Erythroblast (primary cell): ENCODE results near the gene ZMYND11.

Source experiments
- DNase-seq, 2 experiments: peaks; one replicate each; lab custom pipeline; 2025; lab: John Stamatoyannopoulos, UW
- GATA1 ChIP-seq: IDR thresholded peaks from 2 replicates; pipeline ENCODE4 v1.6.1; 2011; ENCODE audit warnings: low read depth, mild to moderate bottlenecking, control low read depth, low read length, moderate library complexity
- POLR2A ChIP-seq: IDR thresholded peaks from 2 replicates; pipeline ENCODE4 v1.6.1; 2011; ENCODE audit warnings: mild to moderate bottlenecking, low read length

The ZMYND11 gene

GRCh38 chr10:191703-192518 lies 56.7 kb downstream of the ZMYND11 start:
- DNase-seq = no peak
- no peak for TF ChIP-seq GATA1
- TF ChIP-seq POLR2A = no peak

- TF ChIP-seq GATA1 = no peak
- TF ChIP-seq POLR2A = no peak
- no peak for DNase-seq
Observed at GRCh38 chr10:194281-194680, 59.0 kb downstream of the ZMYND11 start.

DNA sequence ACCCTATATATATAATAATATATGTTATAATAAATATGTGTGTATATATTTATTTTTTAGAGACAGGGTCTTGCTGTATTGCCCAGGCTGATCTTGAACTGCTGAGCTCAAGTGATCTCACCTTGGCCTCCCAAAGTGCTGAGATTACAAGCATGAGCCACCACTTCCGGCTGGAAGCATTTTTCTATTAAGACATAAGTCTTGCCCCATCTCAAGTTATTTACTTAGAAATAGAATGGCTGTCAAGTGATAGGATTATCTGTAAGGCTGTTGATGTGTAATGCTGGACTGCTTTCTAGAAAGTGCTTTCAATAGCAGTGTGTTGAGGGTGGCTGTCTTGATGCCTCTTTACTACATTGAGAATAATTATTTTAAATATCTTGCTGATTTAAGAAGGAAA lies 65.2 kb downstream of the ZMYND11 start:
- TF ChIP-seq GATA1 (no peak), POLR2A (no peak)
- no peak for DNase-seq

- TF ChIP-seq GATA1 (no peak), POLR2A (no peak)
- no peak for DNase-seq
Observed at GRCh38 chr10:201328-201771, 66.1 kb downstream of the ZMYND11 start.

DNA sequence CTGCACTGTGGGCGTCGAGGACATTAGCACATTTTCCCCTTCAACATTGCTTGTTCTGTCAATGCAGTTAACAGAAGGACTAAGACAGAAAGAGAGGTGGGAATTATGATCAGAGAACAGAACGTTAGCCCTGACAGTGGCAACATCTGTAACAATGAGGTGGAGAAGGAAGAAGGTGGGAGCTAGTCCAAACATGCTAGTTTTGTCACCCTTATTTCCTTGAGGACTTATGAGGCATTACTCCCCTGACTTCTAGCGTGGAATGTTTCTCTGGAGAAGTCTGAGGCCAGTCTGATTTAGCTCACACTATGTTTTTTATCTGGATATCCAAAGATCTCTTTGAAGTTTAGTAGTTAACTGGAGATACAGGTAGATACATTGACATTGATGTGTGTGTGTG lies 73.4 kb downstream of the ZMYND11 start:
- TF ChIP-seq GATA1 = no peak
- no peak for TF ChIP-seq POLR2A
- no peak for DNase-seq

DNA sequence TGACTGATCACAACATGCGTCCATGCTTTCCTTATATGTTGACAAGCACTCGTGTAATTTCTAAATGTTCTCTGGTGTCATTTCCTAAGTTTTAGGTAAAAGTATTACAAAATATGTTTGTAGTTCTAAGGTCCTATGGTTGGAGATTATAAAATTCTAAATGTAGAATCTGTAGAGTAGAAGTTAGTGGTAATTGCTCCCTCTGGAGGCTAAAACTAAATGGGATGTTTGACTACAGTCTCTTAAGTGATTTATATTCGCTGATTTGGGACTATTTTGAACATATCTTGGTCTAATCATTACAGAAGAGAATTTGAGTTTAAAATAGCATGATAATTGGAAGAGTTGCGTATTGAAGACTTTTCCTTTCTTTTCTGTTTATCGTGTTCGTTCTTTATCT lies 74.1 kb downstream of the ZMYND11 start:
- TF ChIP-seq GATA1 = no peak
- TF ChIP-seq POLR2A = no peak
- DNase-seq = no peak

- DNase-seq = no peak
Observed at GRCh38 chr10:210297-210696, 75.0 kb downstream of the ZMYND11 start.

DNA sequence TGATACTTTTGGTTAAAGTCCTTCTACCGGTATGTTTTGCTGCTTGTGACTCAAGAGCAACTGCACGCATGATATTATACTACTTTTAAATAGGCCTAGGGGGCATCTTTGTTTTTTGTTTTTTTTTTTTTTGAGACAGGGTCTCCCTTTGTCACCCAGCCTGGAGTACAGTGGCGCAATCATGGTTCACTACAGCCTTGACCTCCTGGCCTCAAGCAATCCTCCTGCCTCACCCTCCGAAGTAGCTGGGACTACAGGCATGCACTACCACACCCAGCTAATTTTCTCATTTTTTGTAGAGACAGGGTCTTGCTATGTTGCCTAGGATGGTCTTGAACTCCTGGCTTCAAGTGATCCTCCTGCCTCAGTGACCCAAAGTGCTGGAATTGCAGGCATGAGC lies 80.2 kb downstream of the ZMYND11 start:
- no peak for DNase-seq
- no peak for TF ChIP-seq POLR2A
- no peak for TF ChIP-seq GATA1

More at GRCh38 chr10:210297-210696, 75.0 kb downstream of the ZMYND11 start:
- TF ChIP-seq POLR2A (no peak), GATA1 (no peak)

- TF ChIP-seq GATA1 (no peak), POLR2A (no peak)
- DNase-seq = no peak
Observed at GRCh38 chr10:218798-219197, 83.5 kb downstream of the ZMYND11 start.

GRCh38 chr10:219731-220472 lies 84.6 kb downstream of the ZMYND11 start:
- no peak for TF ChIP-seq POLR2A
- DNase-seq = no peak

GRCh38 chr10:224571-224970 lies 89.3 kb downstream of the ZMYND11 start:
- no peak for TF ChIP-seq GATA1
- TF ChIP-seq POLR2A = no peak

GRCh38 chr10:226018-226417 lies 90.8 kb downstream of the ZMYND11 start:
- no peak for DNase-seq
- TF ChIP-seq GATA1 (no peak), POLR2A (no peak)

More at GRCh38 chr10:224571-224970, 89.3 kb downstream of the ZMYND11 start:
- no peak for DNase-seq

- TF ChIP-seq GATA1 (no peak), POLR2A (no peak)
- no peak for DNase-seq
Observed at GRCh38 chr10:227014-227413, 91.8 kb downstream of the ZMYND11 start.

DNA sequence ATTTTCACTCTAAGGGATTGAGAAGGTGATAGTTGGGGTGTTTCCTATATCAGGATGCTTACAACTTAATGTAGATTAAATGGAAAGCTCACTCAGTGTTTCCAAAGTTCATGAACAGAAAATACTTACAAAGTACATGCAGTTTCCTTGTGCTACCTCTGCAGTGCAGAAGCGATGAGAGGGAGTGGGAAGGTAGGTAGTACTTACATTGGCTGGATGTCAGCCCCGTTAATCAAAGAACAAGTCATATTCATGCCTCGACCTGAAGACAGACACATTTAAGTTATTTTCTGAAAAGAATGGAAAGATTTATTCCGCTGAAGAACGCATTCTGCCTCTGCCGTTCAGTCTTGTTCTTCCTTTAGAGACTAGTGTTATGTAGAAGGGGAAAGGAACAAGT lies 93.1 kb downstream of the ZMYND11 start:
- no peak for DNase-seq
- TF ChIP-seq POLR2A (no peak), GATA1 (no peak)
